ENCODE results near the gene LGALS7B.

GRCh38 chr19:38831142-38831605, 42.2 kb downstream of the LGALS7B start:
- TF ChIP-seq POLR2AphosphoS5 (IDR thresholded peaks at IDR 0.05; ENCODE audit: low read depth), result no peak
- no peak for TF ChIP-seq CTCF (conservative IDR thresholded peaks at IDR 0.05; ENCODE audit: low read depth in 2 of 2)
- TF ChIP-seq EZH2 (IDR thresholded peaks at IDR 0.05; ENCODE audit: low read depth, unreplicated experiment), result no peak
- TF ChIP-seq REST (IDR thresholded peaks at IDR 0.05; ENCODE audit: unreplicated experiment), result no peak
- TF ChIP-seq CREB1 (CRISPR knock-in tag; IDR thresholded peaks at IDR 0.05; ENCODE audit: low read depth), result no peak
- no peak for TF ChIP-seq EZH2phosphoT487 (IDR thresholded peaks at IDR 0.05; ENCODE audit: unreplicated experiment)
- no peak for TF ChIP-seq STAT1 (IDR thresholded peaks at IDR 0.05; ENCODE audit: unreplicated experiment)
